Neural cell (in vitro differentiated cells): Measurements from ENCODE around the gene GPR183.

Source experiments
- EP300 ChIP-seq: fragments of 450-650 bp; conservative IDR thresholded peaks from 2 replicates; pipeline ENCODE4 v1.6.1; 2014; ENCODE audit warnings: antibody characterized with exemption, mild to moderate bottlenecking, moderate library complexity; ENCODE audit not compliant: poor library complexity, severe bottlenecking
- RAD21 ChIP-seq: fragments of 450-650 bp; conservative IDR thresholded peaks from 2 replicates; pipeline ENCODE4 v1.6.1; 2014; ENCODE audit warnings: antibody characterized with exemption, mild to moderate bottlenecking, moderate library complexity
- TF ChIP-seq, protein P1 (sequence below): fragments of 450-650 bp; IDR thresholded peaks from 2 replicates; pipeline ENCODE4 v1.5.1; 2014; ENCODE audit warnings: antibody characterized with exemption, mild to moderate bottlenecking, moderate library complexity; ENCODE audit not compliant: poor library complexity, severe bottlenecking

DNA sequence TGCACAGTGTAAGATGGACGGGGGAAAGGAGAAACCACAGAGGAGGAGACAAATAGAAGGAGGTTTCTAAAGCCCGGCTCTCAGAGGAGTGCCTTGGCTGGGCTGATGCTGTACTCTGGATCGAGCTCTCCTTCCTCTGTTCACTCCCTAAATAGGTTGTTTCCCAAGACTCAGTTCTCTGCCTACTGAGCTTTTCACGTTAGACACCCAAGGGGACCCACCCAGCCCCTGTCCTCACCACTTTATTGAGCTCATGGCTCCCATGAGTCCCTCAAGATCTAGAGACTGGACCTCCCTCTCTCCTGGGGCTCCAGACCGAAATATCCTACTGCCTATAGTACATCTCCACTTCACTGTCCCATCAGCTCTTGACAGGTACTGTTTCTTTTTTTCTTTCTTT, 38.1 kb upstream of the GPR183 start:
- TF ChIP-seq, protein P1, sequence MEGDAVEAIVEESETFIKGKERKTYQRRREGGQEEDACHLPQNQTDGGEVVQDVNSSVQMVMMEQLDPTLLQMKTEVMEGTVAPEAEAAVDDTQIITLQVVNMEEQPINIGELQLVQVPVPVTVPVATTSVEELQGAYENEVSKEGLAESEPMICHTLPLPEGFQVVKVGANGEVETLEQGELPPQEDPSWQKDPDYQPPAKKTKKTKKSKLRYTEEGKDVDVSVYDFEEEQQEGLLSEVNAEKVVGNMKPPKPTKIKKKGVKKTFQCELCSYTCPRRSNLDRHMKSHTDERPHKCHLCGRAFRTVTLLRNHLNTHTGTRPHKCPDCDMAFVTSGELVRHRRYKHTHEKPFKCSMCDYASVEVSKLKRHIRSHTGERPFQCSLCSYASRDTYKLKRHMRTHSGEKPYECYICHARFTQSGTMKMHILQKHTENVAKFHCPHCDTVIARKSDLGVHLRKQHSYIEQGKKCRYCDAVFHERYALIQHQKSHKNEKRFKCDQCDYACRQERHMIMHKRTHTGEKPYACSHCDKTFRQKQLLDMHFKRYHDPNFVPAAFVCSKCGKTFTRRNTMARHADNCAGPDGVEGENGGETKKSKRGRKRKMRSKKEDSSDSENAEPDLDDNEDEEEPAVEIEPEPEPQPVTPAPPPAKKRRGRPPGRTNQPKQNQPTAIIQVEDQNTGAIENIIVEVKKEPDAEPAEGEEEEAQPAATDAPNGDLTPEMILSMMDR, result no peak
- no peak for TF ChIP-seq EP300
- TF ChIP-seq RAD21, result no peak
